OCI-LY1 (cell line): Measurements from ENCODE around the gene EML1.

Experiments
- H2AFZ ChIP-seq: fragments of 200-600 bp; sonication (generic), shearing (Covaris generic); 2 replicates; pipeline ENCODE4 v1.6.0; 2014; ENCODE audit warnings: antibody characterized with exemption, mild to moderate bottlenecking, low read length
- H3F3A ChIP-seq: fragments of 200-600 bp; sonication (generic), shearing (Covaris generic); 2 replicates; pipeline ENCODE4 v1.6.0; 2014; ENCODE audit warnings: mild to moderate bottlenecking, antibody characterized with exemption, low read length, moderate library complexity; ENCODE audit not compliant: insufficient read depth
- H3K27ac ChIP-seq: fragments of 200-600 bp; sonication (generic); 2 replicates; pipeline ENCODE4 v1.5.1; 2014; ENCODE audit warnings: low read length, mixed run types, mild to moderate bottlenecking, low read depth; ENCODE audit not compliant: poor library complexity, severe bottlenecking
- H3K27me3 ChIP-seq: fragments of 200-600 bp; sonication (generic); 2 replicates; pipeline ENCODE4 v1.6.0; 2014; ENCODE audit warnings: antibody characterized with exemption, mild to moderate bottlenecking, low read length, moderate library complexity; ENCODE audit not compliant: insufficient read depth
- H3K36me3 ChIP-seq: fragments of 200-600 bp; sonication (generic); 2 replicates; pipeline ENCODE4 v1.6.1; 2014; ENCODE audit warnings: mild to moderate bottlenecking, antibody characterized with exemption, low read length, moderate library complexity, mixed read lengths; ENCODE audit not compliant: insufficient read depth
- H3K4me1 ChIP-seq: fragments of 200-600 bp; sonication (generic); 2 replicates; pipeline ENCODE4 v1.5.1; 2014; ENCODE audit warnings: mild to moderate bottlenecking, low read length, moderate library complexity; ENCODE audit not compliant: insufficient read depth, severe bottlenecking
- H3K4me2 ChIP-seq: fragments of 200-600 bp; sonication (generic), shearing (Covaris generic); 2 replicates; pipeline ENCODE4 v1.6.1; 2014; ENCODE audit warnings: low read length
- H3K4me3 ChIP-seq: fragments of 200-600 bp; sonication (generic); 2 replicates; pipeline ENCODE4 v1.5.1; 2014; ENCODE audit warnings: low read length, low read depth, mild to moderate bottlenecking, mixed read lengths; ENCODE audit not compliant: poor library complexity, severe bottlenecking
- H3K79me2 ChIP-seq: fragments of 200-600 bp; shearing (Covaris generic); 2 replicates; pipeline ENCODE4 v1.6.1; 2016; ENCODE audit warnings: mixed run types, low read length, mixed read lengths; ENCODE audit not compliant: insufficient read depth
- H3K9ac ChIP-seq: fragments of 200-600 bp; sonication (generic), shearing (Covaris generic); 2 replicates; pipeline ENCODE4 v1.6.1; 2014; ENCODE audit warnings: mild to moderate bottlenecking, low read length, mixed read lengths
- H3K9me2 ChIP-seq: fragments of 200-600 bp; sonication (generic), shearing (Covaris generic); 2 replicates; pipeline ENCODE4 v1.6.1; 2014; ENCODE audit warnings: low read depth, mild to moderate bottlenecking, low read length, mixed read lengths
- H3K9me3 ChIP-seq: fragments of 200-600 bp; shearing (Covaris generic); 2 replicates; pipeline ENCODE4 v1.6.1; 2014; ENCODE audit warnings: low read length, mixed read lengths
- H4K20me1 ChIP-seq: fragments of 200-600 bp; sonication (generic), shearing (Covaris generic); 2 replicates; pipeline ENCODE4 v1.6.0; 2016; ENCODE audit warnings: mild to moderate bottlenecking, low read length; ENCODE audit not compliant: insufficient read depth
- CTCF ChIP-seq: fragments of 200-600 bp; sonication (generic), shearing (Covaris generic); IDR thresholded peaks from 2 replicates; pipeline ENCODE4 v1.5.1; 2017; ENCODE audit warnings: mild to moderate bottlenecking, antibody characterized with exemption, low read length, moderate library complexity, mixed read lengths
- EZH2 ChIP-seq: fragments of 200-600 bp; sonication (generic), shearing (Covaris generic); IDR thresholded peaks from 2 replicates; pipeline ENCODE4 v1.8.0; 2017; ENCODE audit warnings: borderline replicate concordance, mixed run types, mild to moderate bottlenecking, antibody characterized with exemption, low read length, moderate library complexity, mixed read lengths

Gene EML1

GRCh38 chr14:99819514-99819913, 26.3 kb downstream of the EML1 start:
- Histone ChIP-seq H3K27ac (no peak overlapping the region), H2AFZ (no peak overlapping the region), H3K4me1 (no peaks in the 10 kb centered on the region), H3K9me2 (no peaks in the 10 kb centered on the region), H4K20me1 (no peaks in the 10 kb centered on the region), H3K9ac (no peak overlapping the region), H3K36me3 (no peaks in the 10 kb centered on the region), H3K27me3 (no peaks in the 10 kb centered on the region), H3K9me3 (no peaks in the 10 kb centered on the region), H3F3A (no peaks in the 10 kb centered on the region), H3K79me2 (no peaks in the 10 kb centered on the region), H3K4me3 (no peak overlapping the region), H3K4me2 (no peak overlapping the region)
- TF ChIP-seq EZH2 (no peak), CTCF (no peak)

- no peak overlapping the region for H3K4me3 ChIP-seq
- no peaks in the 10 kb centered on the region for H3K27me3 ChIP-seq
- no peak overlapping the region for H2AFZ ChIP-seq
- H3K9me2 ChIP-seq, result no peaks in the 10 kb centered on the region
- H3K27ac ChIP-seq, result no peak overlapping the region
- H3K9ac ChIP-seq, result no peak overlapping the region
- no peaks in the 10 kb centered on the region for H3K4me1 ChIP-seq
- no peak overlapping the region for H3K4me2 ChIP-seq
- H4K20me1 ChIP-seq, result no peaks in the 10 kb centered on the region
- no peaks in the 10 kb centered on the region for H3K9me3 ChIP-seq
- TF ChIP-seq CTCF (no peak), EZH2 (no peak)
- no peaks in the 10 kb centered on the region for H3K36me3 ChIP-seq
- no peaks in the 10 kb centered on the region for H3F3A ChIP-seq
- H3K79me2 ChIP-seq, result no peaks in the 10 kb centered on the region
Measured at GRCh38 chr14:99820702-99821331, 27.6 kb downstream of the EML1 start.

GRCh38 chr14:99821519-99822508, 28.6 kb downstream of the EML1 start:
- no peaks in the 10 kb centered on the region for H3K9me2 ChIP-seq
- no peak overlapping the region for H2AFZ ChIP-seq
- no peaks in the 10 kb centered on the region for H3K79me2 ChIP-seq
- H4K20me1 ChIP-seq, result no peaks in the 10 kb centered on the region
- H3K36me3 ChIP-seq, result no peaks in the 10 kb centered on the region
- H3K27me3 ChIP-seq, result no peaks in the 10 kb centered on the region
- H3K4me3 ChIP-seq, result no peak overlapping the region
- H3K9ac ChIP-seq, result no peak overlapping the region
- H3K4me2 ChIP-seq, result no peak overlapping the region
- no peak overlapping the region for H3K27ac ChIP-seq
- H3K4me1 ChIP-seq, result no peaks in the 10 kb centered on the region
- no peaks in the 10 kb centered on the region for H3K9me3 ChIP-seq
- no peaks in the 10 kb centered on the region for H3F3A ChIP-seq
- TF ChIP-seq EZH2 (no peak), CTCF (no peak)
